Measurements from ENCODE around the gene NACC2. TPM values are rescaled to one million over a fixed set of nuclear protein-coding genes. Genes with fewer than 3 reads are reported as not detected.

Gene NACC2
- total and polyA plus RNA-seq, 2 of the 8 experiments (the other 6 are each of a cell fraction or from before 2014, with no cell fraction given) = 8.3 to 14.0 TPM

- no peak overlapping the region for H2BK20ac ChIP-seq (ENCODE audit: low read length)
- H2BK5ac ChIP-seq (ENCODE audit: low read depth, low read length) = peak overlapping the region; percentile 35; the same call in 1 of the 2 replicates
- no peaks in the 10 kb centered on the region for H3K9me3 ChIP-seq (ENCODE audit: insufficient read depth in 2 of 2, low read depth in 1 of 2, low read length in 1 of 2)
- DNase-seq (ENCODE audit: low read depth in 1 of 2, low spot score in 2 of 2) (peak in 1 of 2 experiments; percentile 41), FAIRE-seq (no peak)
- H4K20me1 ChIP-seq (replicated peaks in 1 of 2; ENCODE audit: control insufficient read depth in 1 of 2, insufficient read depth in 2 of 2, low read length in 2 of 2) = peaks cover 0 to 8% of the 10 kb centered on the region in 2 experiments
- peaks cover 5% of the 10 kb centered on the region; the same call in 1 of the 2 replicates for H3K23me2 ChIP-seq (ENCODE audit: low read depth, low read length)
- no peak overlapping the region for H3K9ac ChIP-seq (replicated peaks in 1 of 4; ENCODE audit: extremely low read depth in 1 of 4, low read depth in 3 of 4, low read length in 3 of 4)
- 86% methylated on average over 11 of the region's 19 CpGs; no CpG with 5 or more reads in 1 of the 2 experiments for WGBS, 2 experiments (ENCODE audit: extremely low coverage in 1 of 2, insufficient coverage in 1 of 2, insufficient read length in 1 of 2, insufficient replicate concordance in 2 of 2, low coverage in 1 of 2, low lambda C conversion rate in 2 of 2, missing lambda C conversion rate in 1 of 2)
- no peak overlapping the region for H2BK12ac ChIP-seq (ENCODE audit: low read depth, low read length)
- no peak overlapping the region; the same call in 1 of the 2 replicates for H4K8ac ChIP-seq (ENCODE audit: extremely low read depth, insufficient read depth, low read length)
- ChIA-PET POLR2A (ENCODE audit: partially characterized antibody) (interaction anchor here (0.9 to 1.7 kb wide), 2 partner anchors 17 to 32 kb away, joined by 4 to 5 read pairs; no protein-coding TSS in a partner anchor), CTCF (ENCODE audit: partially characterized antibody) (interaction anchor here (1.2 to 2.6 kb wide), 5 partner anchors 10 to 71 kb away, joined by 3 to 17 read pairs (median 4); no protein-coding TSS in a partner anchor)
- no peak overlapping the region for H3K56ac ChIP-seq (replicated peaks; ENCODE audit: insufficient read length, low read depth, low read length)
- H2BK15ac ChIP-seq (ENCODE audit: low read length) = 0 out of 2 replicates have a peak overlapping the region, but pooled peaks have one; percentile 61
- no peak overlapping the region for H2AK5ac ChIP-seq (ENCODE audit: low read depth, low read length)
- no peak overlapping the region for H3K23ac ChIP-seq (ENCODE audit: insufficient read length)
- peaks cover 4 to 30% (median 21%) of the 10 kb centered on the region in 4 experiments for H3K4me1 ChIP-seq (replicated peaks in 1 of 4; ENCODE audit: control insufficient read depth in 3 of 4, insufficient read depth in 4 of 4, low read length in 3 of 4)
- H3K18ac ChIP-seq (ENCODE audit: extremely low read depth, low read length) = no peak overlapping the region
- H3K14ac ChIP-seq (ENCODE audit: insufficient read length) = no peak overlapping the region
- H3K36me3 ChIP-seq (ENCODE audit: control insufficient read depth in 2 of 4, insufficient read depth in 4 of 4, low read length in 3 of 4) = no peaks in the 10 kb centered on the region; a peak in 1 of 8 replicates
- no peak overlapping the region for H2BK120ac ChIP-seq (replicated peaks; ENCODE audit: low read depth, low read length)
- H4K91ac ChIP-seq (replicated peaks; ENCODE audit: insufficient read length, low read length) = peak overlapping the region; percentile 54
- H2AFZ ChIP-seq (ENCODE audit: low read length) = no peak overlapping the region
- H3K79me2 ChIP-seq (ENCODE audit: control insufficient read depth in 1 of 2, insufficient read depth in 2 of 2, low read length in 2 of 2) = peaks cover 0 to 4% of the 10 kb centered on the region in 2 experiments; a peak in 2 of 4 replicates
- H3K27me3 ChIP-seq (replicated peaks in 1 of 4; ENCODE audit: control insufficient read depth in 3 of 4, extremely low read depth in 1 of 4, insufficient read depth in 3 of 4, low read length in 3 of 4) = no peaks in the 10 kb centered on the region; a peak in 1 of 7 replicates
- H3K79me1 ChIP-seq (ENCODE audit: low read depth, low read length) = peaks cover 14% of the 10 kb centered on the region
- no peak overlapping the region for H3K4ac ChIP-seq (replicated peaks; ENCODE audit: insufficient read length, low read depth, low read length)
- H3K4me2 ChIP-seq (ENCODE audit: insufficient read depth in 1 of 2, low read depth in 2 of 2, low read length in 2 of 2) = no peak overlapping the region
- no peak overlapping the region for H3K27ac ChIP-seq (ENCODE audit: low read depth, low read length)
- TF ChIP-seq POLR2AphosphoS5 (IDR thresholded peaks at IDR 0.05; ENCODE audit: low read depth, low read length) (no peak), HDAC6 (IDR thresholded peaks at IDR 0.05; ENCODE audit: low read depth, low read length) (no peak), NRF1 (IDR thresholded peaks at IDR 0.05; ENCODE audit: low read depth, low read length) (no peak), RBBP5 (IDR thresholded peaks at IDR 0.05; ENCODE audit: borderline replicate concordance, low read depth, low read length) (no peak), POLR2A (IDR thresholded peaks at IDR 0.05; ENCODE audit: control extremely low read depth in 1 of 2, low read depth in 2 of 2, low read length in 2 of 2) (no peak)
- H4K5ac ChIP-seq (ENCODE audit: insufficient read length, low read depth, low read length) = no peak overlapping the region
- no peak overlapping the region for H3K4me3 ChIP-seq (ENCODE audit: extremely low read depth in 1 of 4, insufficient read depth in 2 of 4, low read depth in 3 of 4, low read length in 4 of 4)
Observed at GRCh38 chr9:136019681-136020060, 75.4 kb downstream of the NACC2 start.
